Measurements from ENCODE around the gene RHOB.

DNA sequence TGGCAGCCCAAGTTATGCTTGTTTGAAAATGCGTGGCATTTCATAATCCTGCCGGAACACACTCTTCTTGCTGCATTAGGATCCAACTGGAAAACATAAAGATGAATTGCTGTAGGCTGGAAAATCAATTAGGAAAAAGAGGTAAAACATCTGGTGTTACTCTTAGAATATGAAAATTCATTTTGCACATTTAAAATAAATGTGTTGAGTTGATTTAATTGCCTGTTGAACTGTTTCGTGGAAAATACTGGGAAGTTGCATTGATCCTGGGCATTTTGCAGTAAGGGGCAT is 4.1 kb downstream of the RHOB start:
- TF ChIP-seq, protein P1, sequence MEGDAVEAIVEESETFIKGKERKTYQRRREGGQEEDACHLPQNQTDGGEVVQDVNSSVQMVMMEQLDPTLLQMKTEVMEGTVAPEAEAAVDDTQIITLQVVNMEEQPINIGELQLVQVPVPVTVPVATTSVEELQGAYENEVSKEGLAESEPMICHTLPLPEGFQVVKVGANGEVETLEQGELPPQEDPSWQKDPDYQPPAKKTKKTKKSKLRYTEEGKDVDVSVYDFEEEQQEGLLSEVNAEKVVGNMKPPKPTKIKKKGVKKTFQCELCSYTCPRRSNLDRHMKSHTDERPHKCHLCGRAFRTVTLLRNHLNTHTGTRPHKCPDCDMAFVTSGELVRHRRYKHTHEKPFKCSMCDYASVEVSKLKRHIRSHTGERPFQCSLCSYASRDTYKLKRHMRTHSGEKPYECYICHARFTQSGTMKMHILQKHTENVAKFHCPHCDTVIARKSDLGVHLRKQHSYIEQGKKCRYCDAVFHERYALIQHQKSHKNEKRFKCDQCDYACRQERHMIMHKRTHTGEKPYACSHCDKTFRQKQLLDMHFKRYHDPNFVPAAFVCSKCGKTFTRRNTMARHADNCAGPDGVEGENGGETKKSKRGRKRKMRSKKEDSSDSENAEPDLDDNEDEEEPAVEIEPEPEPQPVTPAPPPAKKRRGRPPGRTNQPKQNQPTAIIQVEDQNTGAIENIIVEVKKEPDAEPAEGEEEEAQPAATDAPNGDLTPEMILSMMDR (IDR thresholded peaks at IDR 0.05) = no peak
- TF ChIP-seq POLR2A (IDR thresholded peaks at IDR 0.05) = no peak
